ENCODE results near the gene CUBN. TPM values are rescaled to one million over a fixed set of nuclear protein-coding genes. Genes with fewer than 3 reads are reported as not detected.
A peak's percentile ranks its signal among the peaks of the same experiment; 100 is the strongest.

CUBN gene
- total and polyA plus RNA-seq, 2 of the 13 experiments (the other 11 are each of a cell fraction or from before 2014, with no cell fraction given), result 0.27 to 0.32 TPM

GRCh38 chr10:16817125-16818019 is 312.2 kb downstream of the CUBN start, which contains the start of gene RSU1:
TSS of gene RSU1 (minus strand) at chr10:16817424. CDS start at chr10:16817081, 343 bp downstream.
- intact Hi-C loops (cut with micrococcal nuclease; ENCODE audit: unreplicated experiment) (loop anchor here (10.0 kb wide), 1 partner anchor 943 kb away; no protein-coding TSS in a partner anchor), in situ Hi-C loops (cut with HindIII; ENCODE audit: extremely low pct_ligation_motif_present, low pct_unique_long_range_greater_than_20kb) (no loop called here)
- Histone ChIP-seq H4K20me1 (ENCODE audit: insufficient read depth, low read length) (no peaks in the 10 kb centered on the region), H3K27ac (ENCODE audit: extremely low read length, insufficient read depth, low read length) (peak within 1 kb of the TSS; percentile 64), H2AFZ (ENCODE audit: low read length) (peak within 1 kb of the TSS; percentile 66), H3K36me3 (replicated peaks in 1 of 2; ENCODE audit: control insufficient read depth in 1 of 2, insufficient read depth in 2 of 2, low read length in 2 of 2) (no peaks in the 10 kb centered on the region), H3K4me1 (ENCODE audit: insufficient read depth, low read length) (peaks cover 27% of the 10 kb centered on the region), H3K79me2 (ENCODE audit: insufficient read depth, low read length) (peaks cover 10% of the 10 kb centered on the region), H3K27me3 (ENCODE audit: control insufficient read depth in 1 of 2, insufficient read depth in 2 of 2, low read length in 2 of 2) (peaks cover 0 to 7% of the 10 kb centered on the region in 2 experiments; a peak in 1 of 5 replicates), H3K9ac (ENCODE audit: insufficient read depth, low read depth, low read length) (peak within 1 kb of the TSS; percentile 79), H3K4me2 (ENCODE audit: low read depth, low read length) (peak within 1 kb of the TSS; percentile 94), H3K9me3 (ENCODE audit: low read length) (peaks cover 8% of the 10 kb centered on the region), H3K4me3 (replicated peaks in 1 of 3; ENCODE audit: insufficient read depth in 1 of 3, low read depth in 2 of 3, low read length in 3 of 3) (peak within 1 kb of the TSS; percentile 69 to 96 (median 74))
- ChIA-PET POLR2A (interaction anchor here (0.6 to 1.4 kb wide), 4 partner anchors 10 to 969 kb away, joined by 3 to 8 read pairs (median 5); partner anchors contain the start of genes MINDY3 and TRDMT1), CTCF (ENCODE audit: low intra/inter-chr PET ratio, low total read pairs) (no interaction called here)
- BruUV-seq (replicated peaks), result no TSS peak
- peak; percentile 99 for DNase-seq (ENCODE audit: low spot score)
- ATAC-seq, result peak; percentile 98
- WGBS (ENCODE audit: low lambda C conversion rate), result under 1% methylated on average over 34 of the region's 65 CpGs
- FAIRE-seq, result peak; percentile 98
- TF ChIP-seq ZFP41 (CRISPR knock-in tag; IDR thresholded peaks at IDR 0.05; ENCODE audit: borderline replicate concordance) (no peak), ZFP91 (CRISPR knock-in tag; IDR thresholded peaks at IDR 0.05; ENCODE audit: borderline replicate concordance) (peak; percentile 61), FOXJ3 (CRISPR knock-in tag; IDR thresholded peaks at IDR 0.05; ENCODE audit: borderline replicate concordance) (peak; percentile 67; the same call in 1 of the 2 replicates), ZNF362 (CRISPR knock-in tag; IDR thresholded peaks at IDR 0.05; ENCODE audit: borderline replicate concordance) (no peak), ZSCAN31 (CRISPR knock-in tag; IDR thresholded peaks at IDR 0.05; ENCODE audit: low read depth) (0 out of 2 replicates have a peak, but pooled peaks have one; percentile 5), POLR2AphosphoS5 (IDR thresholded peaks at IDR 0.05; ENCODE audit: low read depth, low read length) (peak; percentile 82), SUZ12 (IDR thresholded peaks at IDR 0.05; ENCODE audit: low read depth, low read length) (no peak), MXD3 (CRISPR knock-in tag; IDR thresholded peaks at IDR 0.05) (0 out of 2 replicates have a peak, but pooled peaks have one; percentile 42), HIVEP1 (CRISPR knock-in tag; IDR thresholded peaks at IDR 0.05) (peak; percentile 28; the same call in 1 of the 2 replicates), MED1 (CRISPR knock-in tag; IDR thresholded peaks at IDR 0.05) (peak; percentile 74), HDAC2 (CRISPR knock-in tag; IDR thresholded peaks at IDR 0.05) (peak; percentile 36), BORCS8-MEF2B (CRISPR knock-in tag; IDR thresholded peaks at IDR 0.05) (0 out of 2 replicates have a peak, but pooled peaks have one; percentile 57), ARNTL (CRISPR knock-in tag; IDR thresholded peaks at IDR 0.05) (peak; percentile 46; the same call in 1 of the 2 replicates), RARA (CRISPR knock-in tag; IDR thresholded peaks at IDR 0.05) (peak; percentile 18; the same call in 1 of the 2 replicates), KLF15 (CRISPR knock-in tag; IDR thresholded peaks at IDR 0.05; ENCODE audit: borderline replicate concordance) (no peak), SRF (IDR thresholded peaks at IDR 0.05; ENCODE audit: low read depth, low read length) (peak; percentile 97), ZNF431 (CRISPR knock-in tag; IDR thresholded peaks at IDR 0.05; ENCODE audit: borderline replicate concordance, low read depth) (peak; percentile 27; the same call in 1 of the 2 replicates), ZNF639 (CRISPR knock-in tag; conservative IDR thresholded peaks at IDR 0.05) (peak; percentile 19; the same call in 1 of the 2 replicates)
